Vagina (tissue), 2 donors: ENCODE measurements around the gene GPC5. TPM values are rescaled to one million over a fixed set of nuclear protein-coding genes. Genes with fewer than 3 reads are reported as not detected.

Experiments used
- DNase-seq, 2 donors: peaks; one replicate each; pipeline ENCODE4 v3.0.0-alpha.2; 2017; ENCODE audit errors: extremely low spot score in 2 of 2
- H3K27ac ChIP-seq: fragments of 200-600 bp; sonication (generic); one replicate; pipeline ENCODE4 v1.5.1; 2019
- H3K27me3 ChIP-seq: fragments of 200-600 bp; sonication (generic); one replicate; pipeline ENCODE4 v1.5.1; 2019
- H3K36me3 ChIP-seq, 2 donors: fragments of 200-600 bp; sonication (generic); one replicate each; pipeline ENCODE4 v1.5.1; 2017 to 2019
- H3K4me1 ChIP-seq: fragments of 200-600 bp; sonication (generic); one replicate; pipeline ENCODE4 v1.5.1; 2019
- H3K4me3 ChIP-seq, 2 donors: fragments of 200-600 bp; sonication (generic); 1 replicate in 1 of 2; 2 replicates in 1 of 2; pipeline ENCODE4 v1.5.1; 2016 to 2019
- H3K9me3 ChIP-seq: fragments of 200-600 bp; sonication (generic); one replicate; pipeline ENCODE4 v1.5.1; 2019
- POLR2A ChIP-seq, 2 donors: fragments of 450-650 bp; IDR thresholded peaks; one replicate each; pipeline ENCODE4 v1.6.1; 2017; ENCODE audit warnings: antibody characterized with exemption in 2 of 2, mild to moderate bottlenecking in 2 of 2, moderate library complexity in 2 of 2
- POLR2AphosphoS5 ChIP-seq, 2 donors: sonication (generic); formaldehyde crosslinking; IDR thresholded peaks; one replicate each; pipeline ENCODE4 v1.9.0; 2017; ENCODE audit warnings: antibody characterized with exemption in 2 of 2, mild to moderate bottlenecking in 2 of 2, low read depth in 1 of 2; ENCODE audit not compliant: insufficient read depth in 1 of 2
- intact Hi-C: fragments of 100-400 bp; cut with DNase I; formaldehyde crosslinking; loops from one replicate; pipeline ENCODE4 v1.15.1; 2023
- total RNA-seq: library from RNA; depleted of rRNA; stranded (reverse); fragments of >200 nt; gene quantifications from one replicate; pipeline ENCODE4 v1.2.3, GENCODE V29; 2016
- TF ChIP-seq, protein P1 (sequence below), 3 experiments: fragments of 450-650 bp in 2 of 3; fragments of 200-600 bp in 1 of 3; sonication (generic) in 1 of 3; IDR thresholded peaks; one replicate each; pipeline ENCODE4 v1.5.1; 2017 to 2019; ENCODE audit warnings: antibody characterized with exemption in 3 of 3, mild to moderate bottlenecking in 2 of 3, moderate library complexity in 2 of 3

Gene GPC5
- total RNA-seq, 1 donor from 2014 or later: 1.7 TPM

- no peak for TF ChIP-seq POLR2AphosphoS5 (IDR thresholded peaks at IDR 0.05; ENCODE audit: insufficient read depth in 1 of 2, low read depth in 1 of 2)
- TF ChIP-seq, protein P1, sequence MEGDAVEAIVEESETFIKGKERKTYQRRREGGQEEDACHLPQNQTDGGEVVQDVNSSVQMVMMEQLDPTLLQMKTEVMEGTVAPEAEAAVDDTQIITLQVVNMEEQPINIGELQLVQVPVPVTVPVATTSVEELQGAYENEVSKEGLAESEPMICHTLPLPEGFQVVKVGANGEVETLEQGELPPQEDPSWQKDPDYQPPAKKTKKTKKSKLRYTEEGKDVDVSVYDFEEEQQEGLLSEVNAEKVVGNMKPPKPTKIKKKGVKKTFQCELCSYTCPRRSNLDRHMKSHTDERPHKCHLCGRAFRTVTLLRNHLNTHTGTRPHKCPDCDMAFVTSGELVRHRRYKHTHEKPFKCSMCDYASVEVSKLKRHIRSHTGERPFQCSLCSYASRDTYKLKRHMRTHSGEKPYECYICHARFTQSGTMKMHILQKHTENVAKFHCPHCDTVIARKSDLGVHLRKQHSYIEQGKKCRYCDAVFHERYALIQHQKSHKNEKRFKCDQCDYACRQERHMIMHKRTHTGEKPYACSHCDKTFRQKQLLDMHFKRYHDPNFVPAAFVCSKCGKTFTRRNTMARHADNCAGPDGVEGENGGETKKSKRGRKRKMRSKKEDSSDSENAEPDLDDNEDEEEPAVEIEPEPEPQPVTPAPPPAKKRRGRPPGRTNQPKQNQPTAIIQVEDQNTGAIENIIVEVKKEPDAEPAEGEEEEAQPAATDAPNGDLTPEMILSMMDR (IDR thresholded peaks at IDR 0.05): no peak
- TF ChIP-seq POLR2A (IDR thresholded peaks at IDR 0.05): no peak
- Histone ChIP-seq H3K4me3 (no peak overlapping the region), H3K27ac (no peak overlapping the region), H3K27me3 (no peaks in the 10 kb centered on the region), H3K9me3 (no peaks in the 10 kb centered on the region), H3K36me3 (no peaks in the 10 kb centered on the region), H3K4me1 (no peaks in the 10 kb centered on the region)
- no peak for DNase-seq
- intact Hi-C loops: loop anchor here (5.0 kb wide), 1 partner anchor 452 kb away; no protein-coding TSS in a partner anchor
Measured at GRCh38 chr13:92379371-92379770, 981.0 kb downstream of the GPC5 start.

DNA sequence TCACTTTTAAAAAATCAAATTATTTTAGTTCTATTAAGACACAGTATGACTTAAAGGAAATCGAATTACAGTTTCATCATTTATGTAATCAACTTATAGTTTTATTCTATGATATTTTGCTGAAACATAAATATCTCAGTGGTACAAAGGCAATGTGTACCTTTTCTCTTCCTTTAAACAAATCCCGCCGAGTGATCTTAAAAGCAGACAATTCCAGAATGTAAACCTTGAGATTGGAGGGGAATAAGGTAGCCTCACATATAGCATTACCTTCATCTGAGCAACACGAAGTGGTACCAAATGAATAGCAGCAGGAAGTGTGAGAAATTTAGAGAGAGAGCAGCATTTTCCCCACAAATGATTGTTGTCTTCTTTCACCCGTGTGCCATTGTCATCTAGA is 986.0 kb downstream of the GPC5 start:
- intact Hi-C loops: no loop called here

DNA sequence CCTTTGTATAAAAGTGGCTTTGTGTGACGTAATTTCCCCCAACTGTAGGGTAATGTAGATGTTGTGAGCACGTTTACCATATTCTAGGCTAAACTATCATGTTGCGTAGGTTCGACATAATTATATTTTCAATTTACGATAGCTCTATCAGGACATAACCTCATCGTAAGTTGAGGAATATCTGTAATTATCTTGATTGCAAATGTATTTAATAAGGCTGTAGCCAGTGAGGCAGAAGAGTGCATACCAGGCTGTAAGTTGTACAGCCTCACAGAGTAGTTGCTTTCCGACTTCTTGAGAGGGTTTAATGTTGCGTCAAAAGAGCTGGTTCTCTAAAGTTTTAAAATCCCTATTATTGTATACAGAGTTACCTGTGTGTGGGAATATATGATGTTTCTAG is 988.8 kb downstream of the GPC5 start:
- H3K27ac ChIP-seq: no peak overlapping the region
- intact Hi-C loops: no loop called here
- no peaks in the 10 kb centered on the region for H3K4me1 ChIP-seq
- no peaks in the 10 kb centered on the region for H3K27me3 ChIP-seq
- no peaks in the 10 kb centered on the region for H3K9me3 ChIP-seq
- no peaks in the 10 kb centered on the region for H3K36me3 ChIP-seq
- TF ChIP-seq POLR2AphosphoS5 (IDR thresholded peaks at IDR 0.05; ENCODE audit: insufficient read depth in 1 of 2, low read depth in 1 of 2) (no peak), POLR2A (IDR thresholded peaks at IDR 0.05) (no peak)
- TF ChIP-seq, protein P1 (IDR thresholded peaks at IDR 0.05): no peak
- H3K4me3 ChIP-seq: no peak overlapping the region
- DNase-seq: no peak

More for the DNA sequence above, 986.0 kb downstream of the GPC5 start:
- no peak for DNase-seq
- Histone ChIP-seq H3K27me3 (no peaks in the 10 kb centered on the region), H3K36me3 (no peaks in the 10 kb centered on the region), H3K27ac (no peak overlapping the region), H3K9me3 (no peaks in the 10 kb centered on the region), H3K4me3 (no peak overlapping the region), H3K4me1 (no peaks in the 10 kb centered on the region)
- TF ChIP-seq POLR2A (IDR thresholded peaks at IDR 0.05) (no peak), POLR2AphosphoS5 (IDR thresholded peaks at IDR 0.05; ENCODE audit: insufficient read depth in 1 of 2, low read depth in 1 of 2) (no peak)
- TF ChIP-seq, protein P1 (IDR thresholded peaks at IDR 0.05): no peak

- H3K9me3 ChIP-seq: no peaks in the 10 kb centered on the region
- intact Hi-C loops: no loop called here
- no peak for TF ChIP-seq POLR2AphosphoS5 (IDR thresholded peaks at IDR 0.05; ENCODE audit: insufficient read depth in 1 of 2, low read depth in 1 of 2)
- no peak for TF ChIP-seq POLR2A (IDR thresholded peaks at IDR 0.05)
- TF ChIP-seq, protein P1 (IDR thresholded peaks at IDR 0.05): no peak
- H3K27me3 ChIP-seq: no peaks in the 10 kb centered on the region
- H3K36me3 ChIP-seq: no peaks in the 10 kb centered on the region
- no peak for DNase-seq
- H3K27ac ChIP-seq: no peak overlapping the region
- H3K4me1 ChIP-seq: no peaks in the 10 kb centered on the region
- H3K4me3 ChIP-seq: no peak overlapping the region
Measured at GRCh38 chr13:92390217-92390616, 991.8 kb downstream of the GPC5 start.

DNA sequence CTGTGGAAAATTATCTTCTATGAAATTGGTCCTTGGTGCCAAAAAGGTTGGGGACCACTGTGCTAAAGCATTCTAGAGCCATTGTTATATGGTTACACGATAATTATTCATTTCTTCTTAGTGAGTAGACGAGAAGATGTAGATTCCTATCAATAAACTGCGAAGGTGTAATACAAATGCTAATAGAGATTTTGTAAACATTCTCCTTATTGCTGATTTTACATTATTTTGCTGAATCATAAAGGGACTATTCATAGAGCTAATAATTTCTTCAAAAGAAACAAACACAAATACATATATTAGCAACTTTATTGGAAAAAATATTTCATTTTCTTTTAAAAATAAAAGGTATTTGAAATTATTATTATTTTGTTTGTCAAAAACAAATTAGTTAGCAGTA is 1005.2 kb downstream of the GPC5 start:
- Histone ChIP-seq H3K4me1 (no peaks in the 10 kb centered on the region), H3K4me3 (no peak overlapping the region), H3K36me3 (no peaks in the 10 kb centered on the region), H3K27ac (no peak overlapping the region), H3K9me3 (no peaks in the 10 kb centered on the region), H3K27me3 (no peaks in the 10 kb centered on the region)
- intact Hi-C loops: no loop called here
- DNase-seq: no peak
- no peak for TF ChIP-seq POLR2AphosphoS5 (IDR thresholded peaks at IDR 0.05; ENCODE audit: insufficient read depth in 1 of 2, low read depth in 1 of 2)
- TF ChIP-seq, protein P1 (IDR thresholded peaks at IDR 0.05): no peak
- TF ChIP-seq POLR2A (IDR thresholded peaks at IDR 0.05): no peak
